Upper lobe of left lung (tissue), 6 donors: ENCODE results near the gene MFAP3L. TPM values are rescaled to one million over a fixed set of nuclear protein-coding genes. Genes with fewer than 3 reads are reported as not detected.

ENCODE experiments used
- ATAC-seq, 2 donors: fragments of 200-7000 bp; cut with Tn5 transposase; one replicate each; pipeline ENCODE4 v1.9.1; 2022; ENCODE audit warnings: mild to moderate bottlenecking in 2 of 2, moderate library complexity in 2 of 2; ENCODE audit not compliant: low FRiP score in 2 of 2
- DNase-seq, 2 donors: peaks; one replicate each; pipeline ENCODE4 v3.0.0-alpha.2; 2019 to 2020
- H3K27ac ChIP-seq, 4 donors: fragments of 200-600 bp; sonication (generic); one replicate each; pipeline ENCODE4 v1.5.1; 2016 to 2019
- H3K27me3 ChIP-seq, 4 donors: fragments of 200-600 bp; sonication (generic); one replicate each; pipeline ENCODE4 v1.5.1; 2017 to 2019
- H3K36me3 ChIP-seq, 4 donors: fragments of 200-600 bp; sonication (generic); one replicate each; pipeline ENCODE4 v1.5.1; 2016 to 2019
- H3K4me1 ChIP-seq, 4 donors: fragments of 200-600 bp; sonication (generic); one replicate each; pipeline ENCODE4 v1.5.1; 2018 to 2019
- H3K4me3 ChIP-seq, 4 donors: fragments of 200-600 bp; sonication (generic); one replicate each; pipeline ENCODE4 v1.5.1; 2017 to 2019; ENCODE audit warnings: mild to moderate bottlenecking in 2 of 4, moderate library complexity in 1 of 4
- H3K9me3 ChIP-seq, 4 donors: fragments of 200-600 bp; sonication (generic); one replicate each; pipeline ENCODE4 v1.5.1; 2018 to 2019
- EP300 ChIP-seq, 4 donors: sonication (generic); formaldehyde crosslinking; IDR thresholded peaks; one replicate each; pipeline ENCODE4 v1.5.1; 2017; ENCODE audit warnings: antibody characterized with exemption in 4 of 4, control low read depth in 2 of 4
- POLR2A ChIP-seq, 4 donors: fragments of 450-650 bp; IDR thresholded peaks; one replicate each; pipeline ENCODE4 v1.5.1; 2016 to 2017; ENCODE audit warnings: antibody characterized with exemption in 4 of 4, mild to moderate bottlenecking in 2 of 4
- POLR2AphosphoS5 ChIP-seq, 2 donors: sonication (generic); formaldehyde crosslinking; IDR thresholded peaks; one replicate each; pipeline ENCODE4 v1.5.1; 2017; ENCODE audit warnings: antibody characterized with exemption in 2 of 2
- WGBS, 2 donors: methylation state at CpG; one replicate each; pipeline ENCODE4 v1.1.5; 2017 to 2018; 5-methylcytosine and 5-hydroxymethylcytosine counted together
- total RNA-seq, 6 donors: library from RNA; depleted of rRNA in 4 of 6; stranded (reverse); fragments of >200 nt in 4 of 6; gene quantifications; one replicate each; pipeline versions ENCODE4 v1.1.0 to v1.2.1, GENCODE V29; 2016 to 2021
- TF ChIP-seq, protein P1 (sequence below), 6 experiments: fragments of 450-650 bp in 4 of 6; fragments of 200-600 bp in 2 of 6; sonication (generic) in 2 of 6; IDR thresholded peaks; one replicate each; pipeline ENCODE4 v1.5.1; 2016 to 2019; ENCODE audit warnings: antibody characterized with exemption in 6 of 6
- donor health status: DM: no; HTN: no; CAD: no; lungs with moderate emphysema.
- donor health status: DM: no; HTN: yes; CAD: no; lungs with severe emphysema.

MFAP3L gene
- 10 to 100 TPM in 2 of 6 donors, 1 to 10 TPM in 4; 2.1 to 11.7 (median 6.4) TPM for total RNA-seq

DNA sequence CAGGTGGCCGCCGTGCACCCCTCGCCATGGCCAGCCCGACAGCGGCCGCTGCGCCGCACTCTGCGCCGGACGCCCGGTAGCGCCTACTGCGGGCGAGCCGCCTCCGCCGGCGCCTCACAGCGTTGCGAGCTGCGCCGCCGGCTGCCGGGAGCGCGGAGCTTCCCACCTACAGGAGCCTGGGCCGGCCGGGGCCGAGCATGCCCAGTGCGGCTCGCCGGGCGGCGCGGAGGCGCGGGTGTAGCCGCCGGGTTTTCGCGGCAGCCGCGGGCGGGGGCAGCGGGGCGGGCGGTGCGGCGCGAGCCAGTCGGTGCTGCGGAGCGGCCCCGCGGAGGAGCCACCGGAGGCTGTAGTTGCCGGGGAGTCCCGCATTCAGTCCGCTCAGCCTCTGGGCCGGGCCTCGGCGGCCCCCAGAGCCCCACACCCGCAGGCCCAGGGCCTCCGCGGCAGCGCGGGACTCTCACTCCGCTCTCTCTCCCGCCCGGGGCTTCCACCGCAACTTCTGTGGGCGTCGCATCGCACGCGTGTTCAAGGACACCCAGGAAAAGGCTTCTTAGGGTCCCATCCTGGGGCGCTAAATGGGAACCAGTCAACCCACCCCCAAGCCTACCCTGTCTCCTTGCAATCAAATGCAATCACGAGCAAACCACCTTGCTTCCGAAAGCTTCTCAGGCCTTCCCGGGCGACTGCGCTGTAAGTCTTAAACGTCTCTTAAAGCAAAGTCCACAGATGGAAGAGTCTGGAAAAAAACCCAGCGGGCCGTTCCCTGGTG, at the start of gene MFAP3L:
TSS of gene MFAP3L (minus strand) at position 143 of the 769 bp plus-strand sequence. CDS start 20,518 bp downstream, outside the sequence.
- peak in 1 of 2 donors; percentile 60 for TF ChIP-seq POLR2AphosphoS5 (IDR thresholded peaks at IDR 0.05)
- no peak for TF ChIP-seq EP300 (IDR thresholded peaks at IDR 0.05)
- TF ChIP-seq, protein P1, sequence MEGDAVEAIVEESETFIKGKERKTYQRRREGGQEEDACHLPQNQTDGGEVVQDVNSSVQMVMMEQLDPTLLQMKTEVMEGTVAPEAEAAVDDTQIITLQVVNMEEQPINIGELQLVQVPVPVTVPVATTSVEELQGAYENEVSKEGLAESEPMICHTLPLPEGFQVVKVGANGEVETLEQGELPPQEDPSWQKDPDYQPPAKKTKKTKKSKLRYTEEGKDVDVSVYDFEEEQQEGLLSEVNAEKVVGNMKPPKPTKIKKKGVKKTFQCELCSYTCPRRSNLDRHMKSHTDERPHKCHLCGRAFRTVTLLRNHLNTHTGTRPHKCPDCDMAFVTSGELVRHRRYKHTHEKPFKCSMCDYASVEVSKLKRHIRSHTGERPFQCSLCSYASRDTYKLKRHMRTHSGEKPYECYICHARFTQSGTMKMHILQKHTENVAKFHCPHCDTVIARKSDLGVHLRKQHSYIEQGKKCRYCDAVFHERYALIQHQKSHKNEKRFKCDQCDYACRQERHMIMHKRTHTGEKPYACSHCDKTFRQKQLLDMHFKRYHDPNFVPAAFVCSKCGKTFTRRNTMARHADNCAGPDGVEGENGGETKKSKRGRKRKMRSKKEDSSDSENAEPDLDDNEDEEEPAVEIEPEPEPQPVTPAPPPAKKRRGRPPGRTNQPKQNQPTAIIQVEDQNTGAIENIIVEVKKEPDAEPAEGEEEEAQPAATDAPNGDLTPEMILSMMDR (IDR thresholded peaks at IDR 0.05), result peak in 5 of 6 experiments; percentile 17 to 51 (median 20)
- TF ChIP-seq POLR2A (IDR thresholded peaks at IDR 0.05), result peak; percentile 36 to 79 (median 46)
- Histone ChIP-seq H3K36me3 (no peaks in the 10 kb centered on the region), H3K4me3 (peak within 1 kb of the TSS; percentile 63 to 90 (median 83)), H3K27ac (peak within 1 kb of the TSS; percentile 82 to 93 (median 85)), H3K4me1 (peaks cover 5 to 12% (median 10%) of the 10 kb centered on the region in 4 donors), H3K9me3 (no peaks in the 10 kb centered on the region), H3K27me3 (no peaks in the 10 kb centered on the region)
- DNase-seq (peak; percentile 91 to 98), ATAC-seq (peak; percentile 92 to 97)
- WGBS, 2 donors, result 0% methylated on average over 8 to 17 of the region's 86 CpGs

DNA sequence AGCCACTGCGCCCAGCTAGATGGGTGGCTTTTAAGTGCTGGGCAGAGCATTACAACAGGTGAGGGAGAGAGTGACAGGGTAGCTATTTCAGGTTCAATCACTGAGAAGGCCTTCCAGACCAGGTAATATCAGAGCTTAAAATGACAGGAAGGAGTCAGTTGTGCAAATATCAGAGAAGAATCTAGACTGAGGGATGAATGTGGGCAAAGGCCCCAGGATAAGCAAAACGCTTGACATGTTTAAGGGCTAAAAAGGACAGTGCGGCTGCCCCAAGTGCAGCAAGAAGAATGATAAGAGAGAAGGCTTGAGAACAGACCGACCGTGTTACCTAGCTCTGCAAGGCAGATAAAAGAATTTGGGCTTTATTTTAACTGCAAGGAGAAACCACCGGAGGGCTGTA, 45.0 kb upstream of the MFAP3L start:
- Histone ChIP-seq H3K36me3 (no peaks in the 10 kb centered on the region), H3K27me3 (no peaks in the 10 kb centered on the region), H3K4me3 (no peak overlapping the region), H3K4me1 (no peaks in the 10 kb centered on the region), H3K9me3 (no peaks in the 10 kb centered on the region), H3K27ac (no peak overlapping the region)
- WGBS, 2 donors, result 89 to 91% methylated on average over 6 of the region's 6 CpGs
- DNase-seq (no peak), ATAC-seq (no peak)
- TF ChIP-seq, protein P1 (IDR thresholded peaks at IDR 0.05), result no peak
- TF ChIP-seq POLR2A (IDR thresholded peaks at IDR 0.05) (no peak), POLR2AphosphoS5 (IDR thresholded peaks at IDR 0.05) (no peak), EP300 (IDR thresholded peaks at IDR 0.05) (no peak)

DNA sequence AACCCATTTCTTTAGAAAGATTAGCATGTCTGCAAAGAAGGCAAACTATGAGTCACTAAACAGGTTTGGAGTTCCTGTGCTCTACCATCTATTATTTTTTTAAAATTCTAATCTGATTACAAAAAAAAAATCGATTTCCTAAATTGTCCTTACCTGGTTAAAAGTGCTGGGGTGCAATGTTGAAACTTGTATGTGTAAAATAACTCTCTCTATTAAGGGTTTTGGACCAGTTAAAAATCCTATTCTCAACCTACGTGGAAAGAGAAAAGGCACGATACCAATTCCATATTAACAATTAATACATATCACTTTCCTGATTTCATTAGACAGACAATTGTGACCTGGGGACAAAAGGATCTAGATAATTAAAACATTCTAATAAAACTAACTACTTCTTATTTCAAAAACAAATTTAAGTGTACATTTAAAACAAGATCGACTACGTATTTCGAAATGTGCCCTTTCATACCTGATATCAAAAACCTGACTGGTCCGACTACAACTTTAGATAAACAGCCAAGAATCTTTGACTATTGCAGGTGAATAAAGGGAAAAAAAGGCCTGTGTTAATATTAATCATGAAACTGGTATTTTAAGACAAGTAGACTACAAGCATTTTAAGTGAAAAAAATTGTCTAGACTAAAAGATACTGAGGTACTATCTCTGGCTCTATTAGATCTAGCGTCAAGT, 42.4 kb upstream of the MFAP3L start:
- WGBS, 2 donors, result 89 to 91% methylated on average over 8 of the region's 8 CpGs
- Histone ChIP-seq H3K27ac (no peak overlapping the region), H3K36me3 (no peaks in the 10 kb centered on the region), H3K4me1 (no peaks in the 10 kb centered on the region), H3K27me3 (no peaks in the 10 kb centered on the region), H3K9me3 (no peaks in the 10 kb centered on the region), H3K4me3 (no peak overlapping the region)
- no peak for ATAC-seq
- DNase-seq, result no peak
- no peak for TF ChIP-seq POLR2A (IDR thresholded peaks at IDR 0.05)
- TF ChIP-seq POLR2AphosphoS5 (IDR thresholded peaks at IDR 0.05), result no peak
- TF ChIP-seq, protein P1 (IDR thresholded peaks at IDR 0.05), result no peak
- no peak for TF ChIP-seq EP300 (IDR thresholded peaks at IDR 0.05)

DNA sequence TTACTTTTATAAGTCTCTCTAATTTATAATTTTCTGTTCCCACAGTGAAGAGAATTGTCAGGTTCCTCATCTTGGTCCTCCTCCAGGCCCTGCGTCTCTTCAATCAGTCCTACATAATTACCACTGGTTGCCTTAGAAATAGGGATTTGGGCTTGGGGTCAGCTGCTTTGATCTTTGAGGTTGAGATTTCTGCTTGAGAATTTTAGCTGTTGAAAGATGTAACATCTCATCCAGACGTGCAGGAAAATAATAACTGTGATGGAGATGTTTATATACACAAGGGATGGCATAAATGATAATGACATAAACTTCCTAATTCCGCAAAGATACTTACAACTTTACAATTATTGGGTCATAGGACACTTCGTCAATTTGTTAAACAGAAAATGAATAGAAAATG, 33.2 kb upstream of the MFAP3L start:
- no peak for ATAC-seq
- DNase-seq, result no peak
- Histone ChIP-seq H3K4me3 (no peak overlapping the region), H3K27me3 (no peaks in the 10 kb centered on the region), H3K4me1 (no peaks in the 10 kb centered on the region), H3K36me3 (peaks cover 0 to 3% (median 1%) of the 10 kb centered on the region in 4 donors), H3K27ac (no peak overlapping the region), H3K9me3 (no peaks in the 10 kb centered on the region)
- TF ChIP-seq POLR2A (IDR thresholded peaks at IDR 0.05), result no peak
- TF ChIP-seq EP300 (IDR thresholded peaks at IDR 0.05), result no peak
- no peak for TF ChIP-seq POLR2AphosphoS5 (IDR thresholded peaks at IDR 0.05)
- TF ChIP-seq, protein P1 (IDR thresholded peaks at IDR 0.05), result no peak
- WGBS, 2 donors, result 68 to 83% methylated on average over 4 of the region's 4 CpGs
